Keratinocyte (primary cell): Measurements from ENCODE around the gene PGAM2.

Experiments
- EZH2 ChIP-seq: IDR thresholded peaks from one replicate; pipeline ENCODE4 v1.6.1; 2012; ENCODE audit warnings: inconsistent platforms, mild to moderate bottlenecking, low read length, moderate library complexity
- TF ChIP-seq, protein P1 (sequence below), 3 experiments: IDR thresholded peaks in 1 of 3; conservative IDR thresholded peaks in 1 of 3; optimal IDR thresholded peaks in 1 of 3; 2 replicates in 2 of 3; 3 replicates in 1 of 3; pipeline versions ENCODE3 to v1.5.1; 2011; ENCODE audit warnings: low read length in 3 of 3, mild to moderate bottlenecking in 3 of 3, moderate library complexity in 2 of 3, control low read depth in 1 of 3, inconsistent platforms in 1 of 3; ENCODE audit not compliant: insufficient read depth in 2 of 3; ENCODE audit errors: extremely low read depth in 1 of 3

- TF ChIP-seq, protein P1, sequence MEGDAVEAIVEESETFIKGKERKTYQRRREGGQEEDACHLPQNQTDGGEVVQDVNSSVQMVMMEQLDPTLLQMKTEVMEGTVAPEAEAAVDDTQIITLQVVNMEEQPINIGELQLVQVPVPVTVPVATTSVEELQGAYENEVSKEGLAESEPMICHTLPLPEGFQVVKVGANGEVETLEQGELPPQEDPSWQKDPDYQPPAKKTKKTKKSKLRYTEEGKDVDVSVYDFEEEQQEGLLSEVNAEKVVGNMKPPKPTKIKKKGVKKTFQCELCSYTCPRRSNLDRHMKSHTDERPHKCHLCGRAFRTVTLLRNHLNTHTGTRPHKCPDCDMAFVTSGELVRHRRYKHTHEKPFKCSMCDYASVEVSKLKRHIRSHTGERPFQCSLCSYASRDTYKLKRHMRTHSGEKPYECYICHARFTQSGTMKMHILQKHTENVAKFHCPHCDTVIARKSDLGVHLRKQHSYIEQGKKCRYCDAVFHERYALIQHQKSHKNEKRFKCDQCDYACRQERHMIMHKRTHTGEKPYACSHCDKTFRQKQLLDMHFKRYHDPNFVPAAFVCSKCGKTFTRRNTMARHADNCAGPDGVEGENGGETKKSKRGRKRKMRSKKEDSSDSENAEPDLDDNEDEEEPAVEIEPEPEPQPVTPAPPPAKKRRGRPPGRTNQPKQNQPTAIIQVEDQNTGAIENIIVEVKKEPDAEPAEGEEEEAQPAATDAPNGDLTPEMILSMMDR (optimal IDR thresholded peaks at IDR 0.05 in 1 of 3, IDR thresholded peaks at IDR 0.05 in 1 of 3, conservative IDR thresholded peaks at IDR 0.05 in 1 of 3; ENCODE audit: extremely low read depth in 1 of 3, insufficient read depth in 2 of 3, low read length in 3 of 3): no peak
- TF ChIP-seq EZH2: no peak
These were observed 19.3 kb upstream of the PGAM2 start for GRCh38 chr7:44084701-44085100.
